Ishikawa (cell line): ENCODE measurements around the gene OLFML2B.
A peak's percentile ranks its signal among the peaks of the same experiment; 100 is the strongest.

Source experiments
- CEBPB ChIP-seq: IDR thresholded peaks from 2 replicates; pipeline ENCODE4 v1.6.1; 2012
- CREB1 ChIP-seq: IDR thresholded peaks from 2 replicates; pipeline ENCODE4 v1.6.1; 2012; ENCODE audit warnings: low read depth
- EGR1 ChIP-seq: IDR thresholded peaks from 2 replicates; pipeline ENCODE4 v1.6.1; 2012
- EP300 ChIP-seq: IDR thresholded peaks from 2 replicates; pipeline ENCODE4 v1.6.1; 2012; ENCODE audit warnings: borderline replicate concordance
- FOXM1 ChIP-seq: IDR thresholded peaks from 2 replicates; pipeline ENCODE4 v1.6.1; 2012; ENCODE audit warnings: low read depth, borderline replicate concordance
- MAX ChIP-seq: IDR thresholded peaks from 2 replicates; pipeline ENCODE4 v1.6.1; 2012
- NFIC ChIP-seq: IDR thresholded peaks from 2 replicates; pipeline ENCODE4 v1.6.1; 2012
- RAD21 ChIP-seq: IDR thresholded peaks from 2 replicates; pipeline ENCODE4 v1.6.1; 2012; ENCODE audit warnings: low read depth
- REST ChIP-seq: IDR thresholded peaks from 2 replicates; pipeline ENCODE4 v1.6.1; 2012; ENCODE audit warnings: low read depth, mild to moderate bottlenecking
- TAF1 ChIP-seq: IDR thresholded peaks from 2 replicates; pipeline ENCODE4 v1.6.1; 2012; ENCODE audit warnings: low read depth, mild to moderate bottlenecking
- TCF12 ChIP-seq: IDR thresholded peaks from 2 replicates; pipeline ENCODE4 v1.6.1; 2012; ENCODE audit warnings: low read depth
- TEAD4 ChIP-seq: IDR thresholded peaks from 2 replicates; pipeline ENCODE4 v1.6.1; 2012
- USF1 ChIP-seq: IDR thresholded peaks from 2 replicates; pipeline ENCODE4 v1.6.1; 2012
- YY1 ChIP-seq: IDR thresholded peaks from 2 replicates; pipeline ENCODE4 v1.6.1; 2012; ENCODE audit warnings: low read depth
- ZBTB7A ChIP-seq: IDR thresholded peaks from 2 replicates; pipeline ENCODE4 v1.6.1; 2012; ENCODE audit warnings: low read depth

OLFML2B gene

GRCh38 chr1:162023547-162024501, at the start of gene OLFML2B:
Gene OLFML2B (minus strand): TSS chr1:162023869. CDS start chr1:162023430, 439 bp downstream.
- TF ChIP-seq YY1: no peak
- TF ChIP-seq TAF1: no peak
- no peak for TF ChIP-seq EP300
- no peak for TF ChIP-seq CEBPB
- TF ChIP-seq CREB1: no peak
- TF ChIP-seq RAD21: peak; percentile 41; the same call in 1 of the 2 replicates
- TF ChIP-seq TCF12: no peak
- TF ChIP-seq FOXM1: no peak
- TF ChIP-seq ZBTB7A: peak; percentile 94

- no peak for TF ChIP-seq YY1
- TF ChIP-seq EP300: no peak
- TF ChIP-seq RAD21: no peak
- no peak for TF ChIP-seq ZBTB7A
- TF ChIP-seq NFIC: no peak
- no peak for TF ChIP-seq CEBPB
- TF ChIP-seq TEAD4: no peak
- TF ChIP-seq EGR1: no peak
- TF ChIP-seq TAF1: no peak
- TF ChIP-seq FOXM1: no peak
- no peak for TF ChIP-seq REST
- TF ChIP-seq MAX: no peak
- no peak for TF ChIP-seq TCF12
Measured at GRCh38 chr1:162072740-162073139, 49.1 kb upstream of the OLFML2B start.

GRCh38 chr1:162070825-162071224, 47.2 kb upstream of the OLFML2B start:
- TF ChIP-seq RAD21: no peak
- TF ChIP-seq FOXM1: no peak
- TF ChIP-seq EP300: no peak
- no peak for TF ChIP-seq NFIC
- TF ChIP-seq CREB1: no peak
- no peak for TF ChIP-seq TEAD4
- TF ChIP-seq ZBTB7A: no peak
- no peak for TF ChIP-seq USF1
- no peak for TF ChIP-seq REST
- no peak for TF ChIP-seq TCF12
- TF ChIP-seq TAF1: no peak
- no peak for TF ChIP-seq MAX
- no peak for TF ChIP-seq YY1
- no peak for TF ChIP-seq CEBPB
- TF ChIP-seq EGR1: no peak

- TF ChIP-seq MAX (peak; percentile 48; the same call in 1 of the 2 replicates), CREB1 (no peak), YY1 (no peak), CEBPB (peak; percentile 72), NFIC (no peak), RAD21 (no peak), USF1 (no peak), EP300 (no peak), REST (no peak), FOXM1 (no peak), TCF12 (no peak), TEAD4 (no peak), EGR1 (no peak), ZBTB7A (peak; percentile 12), TAF1 (no peak)
Measured at GRCh38 chr1:162070094-162070748, 46.6 kb upstream of the OLFML2B start.
